ENCODE measurements around the gene HADHB. TPM values are rescaled to one million over a fixed set of nuclear protein-coding genes. Genes with fewer than 3 reads are reported as not detected.

HADHB gene
- total RNA-seq, result 95.7 and 111 TPM in 2 replicates

GRCh38 chr2:26244309-26245230, at the start of gene HADHB, which contains the start of gene HADHA:
Gene HADHB, plus strand, starts transcription at chr2:26244939. Its CDS starts 9,316 bp downstream, at chr2:26254255.
Gene HADHA, minus strand, starts transcription at chr2:26244632. Its CDS starts 36 bp downstream, at chr2:26244596.

Other genes with a start within 250 kb of the HADHB start
- gene RAB10, start 210.9 kb upstream of the HADHB start, total RNA-seq, result 71.8 and 83.6 TPM in 2 replicates
- gene GAREM2, start 71.9 kb upstream of the HADHB start, total RNA-seq, result 0.29 and 0.89 TPM in 2 replicates
- 165 and 183 TPM in 2 replicates for gene HADHA, start 307 bp upstream of the HADHB start, total RNA-seq
- 9.5 and 14.7 TPM in 2 replicates for gene SELENOI, start 101.2 kb downstream of the HADHB start, total RNA-seq
- under 0.01 TPM in 1 of 2 replicates, not detected in the other for gene ADGRF3, start 101.8 kb downstream of the HADHB start, total RNA-seq
- gene DRC1, start 157.0 kb downstream of the HADHB start, total RNA-seq, result 0.58 TPM in 1 of 2 replicates, not detected in the other
- not detected in 2 replicates for gene OTOF, start 233.2 kb downstream of the HADHB start, total RNA-seq